GM12878 (cell line): ENCODE results near the gene ANKRD31. TPM values are rescaled to one million over a fixed set of nuclear protein-coding genes. Genes with fewer than 3 reads are reported as not detected.
A peak's percentile ranks its signal among the peaks of the same experiment; 100 is the strongest.

Experiments
- ATAC-seq: fragments of 200-7000 bp; cut with Tn5 transposase; 3 replicates; pipeline ENCODE4 v1.9.1; 2020; ENCODE audit warnings: mild to moderate bottlenecking, moderate library complexity
- BruUV-seq: library from RNA; stranded (reverse); fragments of 400-500 nt; replicated peaks from 2 replicates; lab custom pipeline; 2021; lab: Mats Ljungman, UMichigan
- CTCF ChIA-PET: fragments of 300-600 bp; sonication (Branson Sonifier 250); formaldehyde crosslinking; extraction: SDS; loops from one replicate; lab custom pipeline; 2021; ENCODE audit warnings: inconsistent platforms; lab: Yijun Ruan, JAX
- POLR2A ChIA-PET: fragments of 350-600 bp; formaldehyde crosslinking; extraction: SDS; loops from one replicate; lab custom pipeline; 2021; ENCODE audit warnings: inconsistent platforms; lab: Charles Lee
- RAD21 ChIA-PET: fragments of 300-600 bp; sonication (Branson Sonifier 250); formaldehyde crosslinking; loops from one replicate; lab custom pipeline; 2023; ENCODE audit warnings: antibody characterized with exemption; ENCODE audit not compliant: unreplicated experiment; lab: Charles Lee
- SMC1A ChIA-PET: fragments of 300-600 bp; sonication (Branson Sonifier 250); formaldehyde crosslinking; loops from one replicate; lab custom pipeline; 2023; ENCODE audit not compliant: unreplicated experiment, uncharacterized antibody; lab: Charles Lee
- DNase-seq: peaks from one replicate; pipeline ENCODE4 v3.0.0-alpha.2; 2011; ENCODE audit warnings: low read depth, low spot score
- FAIRE-seq: peaks from 3 replicates; lab custom pipeline; 2011; peaks lifted over from hg19 to GRCh38; lab: Jason Lieb, UNC
- H2AFZ ChIP-seq: 2 replicates; pipeline ENCODE4 v1.6.0; 2011; ENCODE audit warnings: low read depth, low read length, control low read depth; ENCODE audit not compliant: control insufficient read depth
- H3K27ac ChIP-seq: 2 replicates; pipeline ENCODE4 v1.5.1; 2011; ENCODE audit warnings: control low read depth; ENCODE audit not compliant: control insufficient read depth, insufficient read depth
- H3K27me3 ChIP-seq, 2 experiments: replicated peaks in 1 of 2; 2 replicates each; pipeline versions ENCODE4 v1.6.0 to v1.6.1; 2011; ENCODE audit warnings: low read length in 1 of 2; ENCODE audit not compliant: control insufficient read depth in 2 of 2, insufficient read depth in 2 of 2
- H3K36me3 ChIP-seq, 2 experiments: 2 replicates each; pipeline ENCODE4 v1.5.1; 2011; ENCODE audit warnings: low read length in 1 of 2; ENCODE audit not compliant: control insufficient read depth in 2 of 2, insufficient read depth in 2 of 2
- H3K4me1 ChIP-seq: 2 replicates; pipeline ENCODE4 v1.6.1; 2011; ENCODE audit warnings: mild to moderate bottlenecking, low read length, moderate library complexity, mixed read lengths; ENCODE audit not compliant: control insufficient read depth, insufficient read depth
- H3K4me2 ChIP-seq: 2 replicates; pipeline ENCODE4 v1.6.0; 2011; ENCODE audit warnings: control low read depth; ENCODE audit not compliant: control insufficient read depth, insufficient read depth
- H3K4me3 ChIP-seq: fragments of 200-600 bp; sonication (generic); 2 replicates; pipeline ENCODE4 v1.5.1; 2016
- H3K79me2 ChIP-seq: 2 replicates; pipeline ENCODE4 v1.6.0; 2011; ENCODE audit warnings: low read length; ENCODE audit not compliant: control insufficient read depth, insufficient read depth
- H3K9ac ChIP-seq: 2 replicates; pipeline ENCODE4 v1.8.0; 2011; ENCODE audit warnings: low read length, control low read depth, mixed read lengths; ENCODE audit not compliant: control insufficient read depth, insufficient read depth
- H3K9me3 ChIP-seq: replicated peaks from 3 replicates; pipeline ENCODE4 v1.5.1; 2011; ENCODE audit warnings: mild to moderate bottlenecking, low read length; ENCODE audit not compliant: control insufficient read depth, insufficient read depth
- H4K20me1 ChIP-seq: 2 replicates; pipeline ENCODE4 v1.6.0; 2011; ENCODE audit not compliant: control insufficient read depth, insufficient read depth
- ATF7 ChIP-seq: fragments of 450-650 bp; IDR thresholded peaks from 2 replicates; pipeline ENCODE4 v1.6.1; 2016; ENCODE audit warnings: low read depth, mild to moderate bottlenecking
- BACH1 ChIP-seq: fragments of 450-650 bp; IDR thresholded peaks from 2 replicates; pipeline ENCODE4 v1.6.1; 2017; ENCODE audit warnings: mild to moderate bottlenecking, borderline replicate concordance
- BRCA1 ChIP-seq: IDR thresholded peaks from 2 replicates; pipeline ENCODE4 v1.6.1; 2011; ENCODE audit warnings: low read depth, low read length, improper control_type of control experiment
- CBFB ChIP-seq: IDR thresholded peaks from 2 replicates; pipeline ENCODE4 v1.6.1; 2016; ENCODE audit warnings: antibody characterized with exemption, low read depth
- E4F1 ChIP-seq: fragments of 450-650 bp; IDR thresholded peaks from 2 replicates; pipeline ENCODE4 v1.6.1; 2018; ENCODE audit warnings: borderline replicate concordance, mild to moderate bottlenecking; ENCODE audit not compliant: partially characterized antibody
- HDAC2 ChIP-seq: fragments of 200-600 bp; sonication (generic); IDR thresholded peaks from 2 replicates; pipeline ENCODE4 v1.6.1; 2017
- HSF1 ChIP-seq: fragments of 150-350 bp; IDR thresholded peaks from 2 replicates; pipeline ENCODE4 v1.6.1; 2014; ENCODE audit warnings: mild to moderate bottlenecking, low read depth, low read length
- POU2F2 ChIP-seq: IDR thresholded peaks from 3 replicates; pipeline ENCODE4 v1.6.1; 2011; ENCODE audit warnings: low read depth, mild to moderate bottlenecking, low read length, borderline replicate concordance
- PRDM15 ChIP-seq: fragments of 450-650 bp; formaldehyde crosslinking; IDR thresholded peaks from 2 replicates; pipeline ENCODE4 v1.4.0; 2020; ENCODE audit warnings: mild to moderate bottlenecking, moderate library complexity
- RAD21 ChIP-seq: IDR thresholded peaks from 2 replicates; pipeline ENCODE4 v1.6.1; 2011; ENCODE audit warnings: mild to moderate bottlenecking, low read depth, low read length, moderate library complexity; ENCODE audit not compliant: insufficient read depth
- SMAD5 ChIP-seq: IDR thresholded peaks from 2 replicates; pipeline ENCODE4 v1.6.1; 2016; ENCODE audit warnings: antibody characterized with exemption, low read depth
- SREBF2 ChIP-seq: IDR thresholded peaks from 2 replicates; pipeline ENCODE4 v1.6.1; 2012; ENCODE audit warnings: mild to moderate bottlenecking, low read length
- YY1 ChIP-seq: IDR thresholded peaks from 2 replicates; pipeline ENCODE4 v1.6.1; 2011; ENCODE audit warnings: low read depth, mild to moderate bottlenecking, low read length
- WGBS: methylation state at CpG from one replicate; pipeline ENCODE4 v1.1.6; 2016; ENCODE audit warnings: low lambda C conversion rate; ENCODE audit not compliant: insufficient replicate concordance, insufficient coverage; ENCODE audit errors: missing lambda C conversion rate; 5-methylcytosine and 5-hydroxymethylcytosine counted together
- in situ Hi-C: fragments of 300-500 bp; cut with MboI; formaldehyde crosslinking; loops from 9 replicates; pipeline ENCODE4 v1.14.3; 2018; ENCODE audit warnings: mixed read lengths
- intact Hi-C: fragments of 100-400 bp; cut with micrococcal nuclease; formaldehyde crosslinking; loops from one replicate; pipeline ENCODE4 v1.14.2; 2022; ENCODE audit not compliant: unreplicated experiment
- polyA plus RNA-seq, 11 experiments: library from polyadenylated mRNA; depleted of rRNA in 4 of 11; unstranded in 6 of 11; stranded (reverse) in 5 of 11; fragments of >200 nt; fragmentation: Nextera tagmentation in 4 of 11; fragmentation: Illumina TruSeq in 1 of 11; extraction: Ambion mirVana in 4 of 11; extraction: Trizol in 1 of 11; gene quantifications; 1 replicate in 1 of 11; 2 replicates in 10 of 11; pipeline versions ENCODE4 v1.2.1 to v1.2.3, GENCODE V29; 2011 to 2016; ENCODE audit warnings: inconsistent platforms in 2 of 11, missing spikeins in 2 of 11, low read depth in 1 of 11
- total RNA-seq, 4 experiments: library from RNA; depleted of rRNA in 3 of 4; stranded (reverse); fragments of >200 nt in 3 of 4; fragmentation: Illumina TruSeq in 1 of 4; extraction: Trizol in 1 of 4; gene quantifications; 2 replicates each; pipeline versions ENCODE4 v1.2.1 to v1.2.3, GENCODE V29; 2013 to 2021

ANKRD31 gene
- total and polyA plus RNA-seq, 10 of the 15 experiments (the other 5 are each of a cell fraction or from before 2014, with no cell fraction given), result under 0.01 to 0.10 (median 0.04) TPM; not detected in 3

- no peaks in the 10 kb centered on the region for H3K79me2 ChIP-seq
- SMC1A ChIA-PET, result interaction anchor here (0.6 kb wide), 1 partner anchor 1070 kb away, joined by 3 read pairs; no protein-coding TSS in a partner anchor
- in situ Hi-C loops, result no loop called here
- WGBS, result 46% methylated on average over 11 of the region's 11 CpGs
- no peaks in the 10 kb centered on the region for H3K9me3 ChIP-seq
- H3K4me2 ChIP-seq, result peak overlapping the region; percentile 77
- ATAC-seq (peak; percentile 64), FAIRE-seq (no peak), DNase-seq (no peak)
- BruUV-seq, result no TSS peak
- H3K4me1 ChIP-seq, result peaks cover 9% of the 10 kb centered on the region
- H2AFZ ChIP-seq, result no peak overlapping the region
- H3K36me3 ChIP-seq, result no peaks in the 10 kb centered on the region
- H3K27ac ChIP-seq, result no peak overlapping the region
- peaks cover 2% of the 10 kb centered on the region; the same call in 1 of the 2 replicates for H4K20me1 ChIP-seq
- intact Hi-C loops, result loop anchor here (10.0 kb wide), 1 partner anchor 625 kb away; no protein-coding TSS in a partner anchor
- RAD21 ChIA-PET, result no interaction called here
- H3K4me3 ChIP-seq, result 0 out of 2 replicates have a peak overlapping the region, but pooled peaks have one; percentile 34
- POLR2A ChIA-PET, result no interaction called here
- no peak overlapping the region for H3K9ac ChIP-seq
- CTCF ChIA-PET, result interaction anchor here (0.7 to 2.0 kb wide), 11 partner anchors 8 to 632 kb away, joined by 3 to 6 read pairs (median 4); no protein-coding TSS in a partner anchor
- peaks cover 6 to 13% of the 10 kb centered on the region in 2 experiments; a peak in 3 of 4 replicates for H3K27me3 ChIP-seq
- no peak for TF ChIP-seq PRDM15 (CRISPR knock-in tag)
- no peak for TF ChIP-seq HSF1
- no peak for TF ChIP-seq SREBF2
- TF ChIP-seq SMAD5, result no peak
- TF ChIP-seq YY1, result 0 out of 2 replicates have a peak, but pooled peaks have one; percentile 53
- no peak for TF ChIP-seq ATF7
- no peak for TF ChIP-seq BRCA1
- TF ChIP-seq E4F1, result no peak
- no peak for TF ChIP-seq BACH1
- peak; percentile 70; the same call in 1 of the 3 replicates for TF ChIP-seq POU2F2
- TF ChIP-seq HDAC2, result no peak
- TF ChIP-seq CBFB, result no peak
- peak; percentile 52 for TF ChIP-seq RAD21
These were observed 187.0 kb downstream of the ANKRD31 start for GRCh38 chr5:75049456-75050351.
